Activated T-cell treated with anti-CD3 and anti-CD28 coated beads, Interleukin-2, amount 50 U/mL, for 1 hour (primary cell): ENCODE data around the gene FBXL15.

Experiments
- DNase-seq: peaks from one replicate; pipeline ENCODE4 v3.0.0-alpha.2; 2020

The FBXL15 gene

DNA sequence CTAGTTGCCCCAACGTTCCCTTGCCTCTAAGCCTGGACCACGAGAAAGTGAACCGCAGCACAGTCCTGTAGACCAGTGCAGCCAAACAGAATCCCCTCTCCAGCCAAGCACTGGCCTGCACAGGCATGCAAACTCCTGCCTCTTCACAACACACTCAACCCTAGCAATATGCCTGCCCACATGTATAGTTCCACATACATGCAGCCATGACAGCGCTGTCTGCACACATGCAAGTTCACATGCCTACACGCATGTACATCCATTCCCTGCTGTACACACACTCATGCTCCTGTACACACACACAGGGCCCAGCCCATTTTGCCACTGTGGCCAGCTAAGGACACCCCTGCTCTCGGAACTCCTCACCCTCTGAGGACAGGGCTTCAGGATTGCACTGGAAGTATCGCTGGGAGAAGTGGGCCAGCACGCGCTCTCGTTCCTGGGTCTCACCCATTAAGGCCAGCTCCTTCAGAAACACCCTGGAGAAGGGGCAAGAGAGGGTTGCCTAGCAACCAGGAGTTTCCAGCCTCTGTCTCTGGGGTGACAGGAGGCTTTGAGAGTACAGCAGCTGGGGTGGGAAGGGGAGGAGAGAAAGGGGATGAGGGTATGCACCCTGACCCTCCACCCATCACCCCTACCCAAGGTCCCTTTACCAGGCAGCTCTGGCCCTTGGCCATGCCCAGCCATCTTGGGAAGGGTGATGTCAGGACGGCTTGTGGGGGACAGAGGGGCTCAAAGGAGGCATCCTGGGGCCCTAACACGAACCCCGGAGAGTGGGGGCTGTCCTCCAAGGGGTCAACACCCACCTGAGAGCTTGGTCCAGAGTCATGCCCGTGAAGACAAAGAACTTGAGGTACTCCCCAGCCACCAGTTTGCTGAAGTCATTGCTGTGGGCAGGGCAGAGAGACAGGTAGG, 9.0 kb upstream of the FBXL15 start:
- no peak for DNase-seq

DNA sequence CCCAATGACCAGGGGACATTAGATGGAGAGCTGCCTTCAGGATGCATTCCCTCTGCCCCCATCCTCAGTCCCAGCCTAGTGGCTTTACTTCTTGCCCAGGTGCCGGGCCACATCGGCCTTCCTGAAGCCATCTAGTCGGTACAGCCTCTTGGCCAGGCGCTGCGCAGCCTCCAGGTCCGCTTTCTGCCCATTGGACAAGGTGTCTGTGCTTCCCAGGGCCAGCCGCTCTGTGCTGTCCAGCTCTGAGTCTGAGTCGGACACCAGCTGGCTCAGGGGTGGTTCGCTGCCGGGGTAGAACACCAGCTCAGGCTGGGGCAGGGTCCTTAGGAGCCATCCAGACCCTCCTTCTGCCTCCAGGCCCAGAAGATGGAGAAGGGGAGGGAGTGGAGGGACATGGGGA, 8.3 kb upstream of the FBXL15 start:
- DNase-seq, result no peak

DNA sequence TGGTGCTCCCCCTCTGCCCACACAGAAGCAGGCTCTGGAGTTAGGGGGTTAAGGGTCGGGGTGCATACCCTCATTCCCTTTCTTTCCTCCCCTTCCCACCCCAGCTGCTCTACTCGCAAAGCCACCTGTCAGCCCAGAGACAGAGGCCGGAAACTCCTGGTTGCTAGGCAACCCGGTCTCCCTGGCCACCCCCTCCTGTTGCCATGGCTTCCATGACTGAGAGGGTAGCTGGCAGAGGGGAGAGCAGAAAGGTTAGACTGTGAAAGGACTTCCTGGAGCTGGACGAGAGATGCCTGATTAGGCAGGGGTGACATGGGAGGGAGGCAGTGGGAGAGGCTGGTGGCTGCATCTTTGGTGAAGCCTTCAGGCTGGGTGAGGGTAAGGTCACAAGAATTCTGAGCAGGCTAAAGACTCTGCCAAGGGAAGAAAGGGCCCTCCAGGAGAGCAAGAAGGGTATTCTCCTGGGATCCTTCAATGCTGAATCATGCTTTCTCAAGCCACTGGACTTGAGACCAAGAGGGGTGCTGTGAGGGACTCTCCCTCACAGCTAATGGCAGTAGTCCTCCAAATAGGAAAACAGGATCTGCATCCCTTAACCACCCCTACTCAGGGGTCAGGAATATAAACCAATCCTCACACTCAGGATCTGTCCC, 7.5 kb upstream of the FBXL15 start:
- no peak for DNase-seq

DNA sequence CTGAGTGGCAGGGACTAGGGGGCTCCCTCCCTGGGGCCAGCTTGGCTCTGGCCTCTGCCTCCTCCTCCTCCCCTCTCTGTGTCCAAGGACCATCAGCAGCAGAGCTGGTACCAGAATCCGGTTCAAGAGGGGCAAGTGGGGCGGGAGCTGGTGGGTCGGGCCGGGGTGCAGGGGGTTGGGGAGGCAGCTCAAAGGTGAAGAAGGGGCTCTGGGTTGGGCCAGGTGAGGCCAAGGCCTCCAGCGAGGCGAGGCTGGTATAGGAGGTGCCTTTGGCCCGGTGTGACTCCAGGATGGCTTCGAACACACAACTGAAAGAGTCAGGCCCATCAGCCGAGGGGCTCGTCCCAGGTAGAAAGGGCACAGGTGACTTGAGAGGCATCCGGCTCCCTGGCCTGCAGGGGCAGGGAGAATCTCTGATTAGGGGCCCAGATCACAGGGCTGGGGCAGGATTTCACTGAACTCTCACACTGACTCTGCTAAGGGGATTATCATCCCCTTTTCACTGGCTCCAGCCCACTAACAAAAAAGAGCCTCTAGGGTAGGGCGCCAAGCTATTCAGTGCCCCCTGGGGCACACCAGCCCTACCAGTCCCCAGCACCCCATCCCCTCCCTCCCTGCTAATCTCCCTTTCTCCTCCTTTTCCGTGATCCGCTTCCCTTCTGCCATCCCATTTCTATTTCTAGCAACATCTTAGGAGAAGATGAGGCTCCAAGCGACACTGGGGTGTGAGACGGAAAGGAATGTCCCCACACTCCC, 6.7 kb upstream of the FBXL15 start:
- DNase-seq, result no peak

DNA sequence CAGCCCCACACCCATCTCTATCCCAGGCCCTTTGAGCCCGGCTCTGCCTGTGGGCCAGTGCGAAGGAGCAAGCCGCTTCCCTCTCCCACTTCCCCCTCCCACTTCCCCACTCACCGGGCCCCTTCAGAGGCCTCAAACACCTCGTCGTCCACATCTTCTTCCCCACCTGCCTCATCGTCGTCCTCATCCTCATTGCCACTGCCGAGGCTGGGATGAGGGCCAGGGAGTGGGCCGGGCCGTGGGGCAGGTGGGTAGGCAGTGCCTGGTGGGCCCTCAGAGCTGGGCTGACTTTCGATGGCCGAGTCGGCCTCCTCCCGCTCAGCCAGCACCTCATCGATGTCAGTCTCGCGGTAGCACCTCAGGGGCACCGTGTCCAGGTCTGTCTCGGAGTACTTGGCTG, 5.9 kb upstream of the FBXL15 start:
- no peak for DNase-seq

DNA sequence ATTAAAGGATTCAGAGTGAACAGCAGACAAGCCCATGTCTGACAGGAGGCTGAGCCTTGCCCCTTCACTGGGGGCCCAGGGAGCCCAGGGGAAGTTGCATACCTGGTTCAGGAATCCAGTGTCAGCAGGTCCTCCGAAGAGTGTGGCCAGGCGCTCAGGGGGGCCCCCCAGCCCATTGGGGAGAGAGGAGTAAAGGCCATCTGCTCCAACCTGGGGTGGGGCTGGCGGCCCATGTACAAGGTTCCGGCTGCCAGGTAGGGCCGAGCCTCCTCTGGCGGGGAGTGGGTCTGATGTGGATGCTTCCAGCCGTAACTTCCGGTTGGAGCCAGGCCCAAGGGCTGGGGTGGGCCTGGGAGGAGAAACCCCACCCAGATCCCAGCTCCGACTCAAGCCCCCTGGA, 4.4 kb upstream of the FBXL15 start:
- DNase-seq, result no peak

DNA sequence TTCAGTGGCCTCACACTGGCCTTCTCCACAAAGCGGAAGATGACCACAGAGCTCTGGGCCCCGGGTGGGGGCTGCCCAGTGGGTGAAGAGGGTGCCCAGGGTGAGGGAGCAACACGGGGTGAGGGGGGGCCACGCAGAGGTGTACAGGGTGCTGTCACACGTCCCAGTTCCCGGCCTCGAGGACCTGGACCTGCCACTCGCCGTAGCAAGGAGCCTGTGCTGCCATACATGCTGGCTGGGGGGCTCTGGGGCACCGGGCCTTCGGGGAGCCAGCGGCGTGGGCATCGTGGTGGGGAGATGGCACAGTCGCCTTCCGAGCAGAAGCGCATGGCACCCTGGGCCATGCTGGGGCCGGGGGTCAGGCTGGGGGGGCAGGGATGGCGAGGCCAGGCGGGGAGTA, 3.9 kb upstream of the FBXL15 start:
- no peak for DNase-seq

DNA sequence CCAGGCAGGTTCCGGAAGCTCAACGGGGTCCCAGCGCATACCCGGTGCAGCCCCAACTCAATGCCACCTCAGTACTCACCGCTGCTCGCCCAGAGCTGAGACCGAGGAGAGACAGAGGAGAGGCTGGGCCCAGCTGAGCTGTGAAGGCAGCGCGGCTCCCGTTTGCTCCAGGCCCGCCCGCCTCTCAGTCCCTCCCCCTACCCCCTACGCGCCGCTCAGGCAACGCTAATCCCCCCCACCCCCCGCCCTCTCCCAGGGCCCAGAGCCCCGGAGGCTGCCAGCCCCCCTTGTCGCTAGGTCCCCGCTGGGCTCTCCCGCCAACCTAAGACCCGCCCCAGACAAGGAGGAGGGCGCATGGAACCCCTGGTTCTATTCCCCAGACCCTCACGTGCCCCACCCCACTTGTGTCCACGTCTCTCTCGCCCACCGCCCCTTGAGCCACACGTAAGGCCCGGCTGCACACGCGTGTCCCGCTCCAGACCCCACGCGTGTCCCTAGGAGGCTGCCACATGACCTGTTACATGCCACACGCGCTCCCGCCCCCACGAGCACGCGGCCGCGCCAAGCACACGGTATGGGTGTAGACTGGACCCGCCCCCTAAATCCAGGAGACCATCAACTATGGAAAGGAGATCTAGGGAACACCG, 1.9 kb upstream of the FBXL15 start, which contains the start of gene PSD:
Gene PSD, minus strand, starts transcription at position 164 of the 647 bp plus-strand sequence. CDS start 1,747 bp downstream, outside the sequence.
- no peak for DNase-seq

DNA sequence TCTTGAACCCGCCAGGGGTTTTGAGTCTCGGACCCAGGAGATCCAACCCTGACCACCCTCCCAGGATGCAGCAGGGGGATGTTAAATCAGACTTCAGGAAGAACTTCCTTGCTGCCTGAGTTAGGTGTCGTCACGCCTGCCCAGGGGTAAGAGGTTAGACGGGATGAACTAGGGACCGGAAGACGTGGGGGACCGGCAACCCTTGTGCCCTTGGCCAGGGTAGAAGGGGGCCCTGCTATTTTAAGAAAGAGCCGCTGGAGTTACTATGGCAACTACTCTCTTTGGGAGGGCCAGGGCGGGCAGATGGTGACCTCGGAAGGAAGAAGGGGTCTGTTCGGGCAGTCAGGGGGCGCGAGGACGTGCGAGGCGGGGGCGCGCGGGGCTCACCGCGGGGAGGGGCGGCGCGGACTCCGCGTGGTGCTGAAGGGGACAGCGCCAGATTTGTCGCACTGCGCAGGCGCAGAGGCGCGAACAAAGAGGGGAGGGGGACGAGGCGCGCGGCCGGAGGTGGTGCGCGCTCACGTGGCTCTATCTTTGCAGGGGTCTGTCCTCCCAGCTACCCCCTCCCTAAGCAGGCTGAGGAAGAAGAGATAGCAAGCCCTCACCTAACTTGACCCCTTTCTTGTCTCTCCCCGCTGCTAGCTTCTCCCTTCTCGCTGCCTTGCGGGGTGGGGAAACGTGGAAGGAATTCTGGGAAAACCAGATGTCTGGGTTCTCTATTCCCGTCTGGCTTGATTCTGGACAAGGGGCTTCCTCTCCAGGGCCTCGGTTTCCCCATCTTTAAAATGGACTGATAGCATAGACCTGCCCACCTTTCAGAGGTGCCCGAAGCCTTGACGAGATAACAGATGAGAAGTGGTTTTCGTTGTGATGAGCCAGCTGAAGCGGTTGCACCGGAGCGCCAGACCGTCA, 1.1 kb upstream of the FBXL15 start:
- DNase-seq, result peak; percentile 79

DNA sequence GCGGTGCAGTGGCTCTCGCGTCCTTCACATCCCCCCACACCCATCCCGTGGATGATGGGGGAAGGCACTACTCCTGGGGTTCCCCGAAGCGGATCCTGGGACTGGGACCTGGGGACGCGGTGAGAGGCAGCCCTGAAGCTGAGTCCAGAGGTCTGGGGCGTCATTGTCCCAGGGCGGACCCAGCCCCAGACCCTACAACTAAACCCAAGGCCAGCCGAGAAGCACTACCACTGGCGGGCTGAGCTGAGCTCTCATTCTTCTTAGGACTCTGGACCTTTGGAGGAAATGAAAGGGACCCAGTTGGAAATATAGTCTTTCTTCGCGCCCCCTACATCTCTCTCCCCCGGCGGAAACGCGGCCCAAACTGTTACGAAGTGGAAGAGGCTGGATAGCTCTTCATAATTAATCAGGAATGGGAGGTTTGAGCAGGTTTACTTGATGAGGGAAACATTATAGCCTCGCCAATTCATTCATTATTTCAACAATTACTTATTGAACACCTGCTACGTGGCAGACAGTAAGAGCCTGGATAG, 389 bp upstream of the FBXL15 start:
- DNase-seq, result no peak

DNA sequence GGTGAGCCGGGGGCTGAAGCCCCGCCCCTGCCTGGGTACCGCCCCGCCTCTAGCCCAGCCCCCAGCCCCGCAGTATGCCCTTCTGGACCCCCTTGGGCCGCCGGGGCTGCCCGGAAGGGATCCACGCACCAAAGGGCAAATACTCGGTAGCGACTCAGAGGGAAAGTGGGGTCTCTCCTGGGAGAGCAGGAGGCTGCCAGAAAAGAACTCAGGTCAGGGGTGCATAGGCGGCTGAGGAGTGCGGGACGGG, 796 bp downstream of the FBXL15 start:
- DNase-seq, result no peak

DNA sequence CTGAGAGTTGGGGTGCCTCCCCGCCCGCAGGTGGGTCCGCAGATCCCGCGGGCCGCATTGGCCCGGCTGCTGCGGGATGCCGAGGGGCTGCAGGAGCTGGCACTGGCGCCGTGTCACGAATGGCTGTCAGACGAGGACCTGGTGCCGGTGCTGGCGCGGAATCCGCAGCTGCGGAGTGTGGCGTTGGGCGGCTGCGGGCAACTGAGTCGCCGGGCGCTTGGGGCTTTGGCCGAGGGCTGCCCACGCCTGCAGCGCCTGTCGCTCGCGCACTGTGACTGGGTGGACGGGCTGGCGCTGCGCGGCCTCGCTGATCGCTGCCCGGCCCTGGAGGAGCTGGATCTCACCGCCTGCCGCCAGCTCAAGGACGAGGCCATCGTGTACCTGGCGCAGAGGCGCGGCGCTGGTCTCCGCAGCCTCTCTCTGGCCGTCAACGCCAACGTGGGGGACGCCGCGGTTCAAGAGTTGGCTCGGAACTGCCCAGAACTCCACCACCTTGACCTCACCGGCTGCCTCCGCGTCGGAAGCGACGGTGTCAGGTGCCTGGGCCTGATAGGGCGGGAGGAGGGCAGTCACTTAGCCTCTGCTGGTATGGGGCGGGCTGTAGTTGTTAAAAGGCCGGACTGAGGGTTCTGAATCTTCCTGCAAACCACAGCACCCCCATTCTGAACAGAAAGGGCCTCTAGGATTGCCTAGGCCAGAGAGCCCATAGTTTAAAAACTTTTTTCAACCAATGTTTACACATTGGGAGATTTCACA, 1.3 kb downstream of the FBXL15 start:
- no peak for DNase-seq

DNA sequence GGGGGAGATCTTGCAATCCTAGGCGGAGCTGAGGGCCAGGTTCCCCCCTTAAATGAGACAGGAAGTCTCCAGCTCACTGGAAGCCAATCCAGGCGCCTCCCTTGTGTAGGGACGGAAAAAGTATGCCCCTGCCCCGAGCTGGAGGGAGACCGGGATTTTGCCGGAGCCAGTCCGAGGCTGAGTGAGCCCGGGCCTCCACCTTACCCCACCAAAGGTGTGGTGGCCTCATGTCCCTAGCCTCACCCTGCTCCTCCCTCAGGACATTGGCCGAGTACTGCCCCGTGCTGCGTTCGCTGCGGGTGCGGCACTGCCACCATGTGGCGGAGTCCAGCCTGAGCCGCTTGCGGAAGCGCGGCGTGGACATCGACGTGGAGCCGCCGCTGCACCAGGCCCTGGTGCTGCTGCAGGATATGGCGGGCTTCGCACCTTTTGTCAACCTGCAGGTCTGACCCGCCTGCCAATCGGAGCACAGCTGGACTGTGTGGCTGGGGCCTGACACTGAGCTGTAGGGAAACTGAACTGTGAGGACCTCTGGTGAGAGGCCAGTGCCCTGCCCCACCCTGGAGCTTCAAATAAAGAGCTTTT, 2.0 kb downstream of the FBXL15 start:
- DNase-seq, result peak; percentile 62

DNA sequence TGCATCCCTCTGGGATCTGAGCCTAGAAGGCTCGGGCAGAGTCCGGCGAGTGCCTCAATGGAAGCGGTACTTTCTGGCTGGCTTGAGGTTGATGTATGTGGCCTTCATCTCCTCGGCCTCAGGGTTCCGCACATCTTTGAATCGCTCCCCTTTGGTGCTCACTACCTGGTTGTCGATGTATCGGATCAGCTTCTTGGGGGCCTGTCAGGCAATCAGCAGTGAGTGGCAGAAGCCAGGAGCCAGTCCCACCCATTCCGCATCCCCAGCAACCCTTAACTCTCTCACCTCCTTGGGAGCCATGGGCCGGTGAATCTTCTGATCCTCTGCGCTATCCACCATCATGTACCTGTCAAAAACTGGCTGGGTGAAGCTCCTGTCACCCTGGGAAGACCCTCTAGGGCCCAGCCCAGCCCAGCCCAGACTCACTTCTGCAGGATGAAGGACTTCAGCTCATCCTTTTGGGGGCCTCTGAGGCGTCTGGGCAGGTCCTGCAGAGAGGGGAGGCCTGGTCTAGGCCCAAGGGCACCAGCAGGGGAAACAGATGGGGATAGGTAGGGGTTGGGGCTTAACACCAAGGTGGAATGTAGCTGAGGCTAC, 2.8 kb downstream of the FBXL15 start:
- DNase-seq, result no peak

DNA sequence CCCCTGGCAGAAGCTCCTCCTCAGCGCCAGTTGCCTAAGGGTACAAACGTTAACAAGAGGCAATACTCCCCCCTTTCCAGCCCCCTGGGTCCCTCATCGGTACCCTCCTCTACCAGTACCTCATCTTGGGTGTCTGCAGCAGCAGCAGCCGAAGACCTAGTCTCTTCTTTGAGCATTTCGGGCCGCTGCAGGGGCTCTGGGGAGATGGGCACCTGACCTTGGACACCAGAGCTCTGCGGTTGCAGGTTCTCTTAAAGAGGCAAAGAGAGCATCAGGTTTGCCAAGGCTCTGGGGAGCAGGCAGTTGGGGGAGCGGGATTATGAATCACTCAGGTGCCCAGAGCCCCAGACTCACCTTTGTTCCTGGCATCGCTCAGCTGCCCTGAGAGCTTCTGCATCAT, 3.5 kb downstream of the FBXL15 start:
- DNase-seq, result no peak

DNA sequence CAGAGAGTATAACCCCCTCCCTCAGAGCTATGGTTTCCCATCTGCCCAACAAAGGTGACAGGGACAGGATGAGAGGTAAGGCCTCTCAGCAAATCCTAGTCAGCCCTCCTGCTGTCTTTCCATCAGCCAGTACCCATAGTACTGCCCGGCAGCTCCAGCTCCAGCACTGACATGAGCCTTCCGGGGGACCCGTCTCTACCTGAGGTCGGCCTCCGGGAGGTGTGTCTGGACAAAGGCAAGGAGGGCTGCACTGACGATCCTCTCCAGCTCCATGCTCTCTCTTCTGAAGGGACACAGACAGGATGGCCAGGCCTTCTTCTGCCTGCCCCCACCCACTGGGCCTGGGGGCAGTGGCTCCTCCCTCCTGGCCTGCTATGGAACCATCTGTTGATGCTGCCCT, 4.3 kb downstream of the FBXL15 start:
- DNase-seq, result no peak

DNA sequence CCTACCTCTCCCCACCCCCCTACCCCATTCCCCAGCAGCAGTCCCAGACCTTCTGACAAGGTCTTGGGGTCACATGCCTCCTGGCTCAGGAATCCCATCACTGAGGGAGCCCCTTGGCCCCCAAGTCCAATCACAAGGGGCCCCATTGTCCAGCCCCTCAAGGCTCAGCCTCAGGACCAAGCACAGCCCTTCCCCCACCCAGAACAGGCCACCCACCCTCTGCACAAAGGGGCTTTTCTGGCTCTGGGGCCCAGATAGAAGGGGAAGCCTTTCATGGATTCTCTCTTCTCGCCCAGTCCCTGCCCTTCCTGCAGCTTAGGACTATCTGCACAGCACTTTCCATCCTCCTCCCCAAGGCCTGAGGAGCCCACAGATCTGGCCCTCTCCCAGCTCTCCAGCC, 4.8 kb downstream of the FBXL15 start:
- DNase-seq, result no peak

DNA sequence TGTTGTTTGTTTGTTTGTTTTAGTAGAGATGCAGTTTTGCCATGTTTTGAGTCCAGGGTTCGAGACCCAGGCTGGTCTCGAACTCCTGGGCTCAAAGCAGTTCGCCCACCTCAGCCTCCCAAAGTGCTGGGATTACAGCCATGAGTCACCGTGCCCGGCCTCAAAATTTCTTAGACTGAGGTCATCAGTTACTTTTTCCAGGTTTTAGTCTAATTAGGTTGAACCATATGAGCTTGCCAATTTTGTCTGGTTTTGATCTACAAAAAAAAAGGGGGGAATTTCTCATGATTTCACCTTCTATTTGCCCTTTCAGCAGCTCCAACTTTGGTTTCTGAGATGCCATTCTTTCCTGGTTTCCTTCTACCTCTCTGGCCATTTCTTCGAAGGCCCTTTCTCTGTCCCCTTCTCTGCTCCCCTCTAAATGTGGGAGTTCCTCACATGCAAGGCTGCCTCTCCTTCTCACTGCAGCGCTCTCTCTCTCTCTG, 6.2 kb downstream of the FBXL15 start:
- DNase-seq, result no peak

DNA sequence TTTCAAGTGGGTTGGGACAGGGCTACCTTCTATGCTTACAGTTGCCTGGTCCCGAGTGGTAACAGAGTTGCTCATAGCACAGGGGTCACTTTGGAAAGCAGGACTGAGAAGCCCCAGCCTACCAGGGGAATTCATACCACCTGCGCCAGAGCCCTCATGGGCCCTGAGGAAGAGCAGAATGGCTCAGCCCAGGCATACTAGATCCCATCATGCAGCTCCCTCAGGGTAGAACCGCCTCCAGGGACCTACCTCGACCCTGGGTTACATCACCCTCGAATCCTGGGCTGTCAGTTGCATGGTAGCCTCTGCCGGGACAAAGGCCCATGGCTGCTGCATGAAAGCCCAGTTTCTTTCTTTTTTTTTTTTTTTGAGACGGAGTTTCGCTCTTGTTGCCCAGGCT, 8.8 kb downstream of the FBXL15 start:
- no peak for DNase-seq

DNA sequence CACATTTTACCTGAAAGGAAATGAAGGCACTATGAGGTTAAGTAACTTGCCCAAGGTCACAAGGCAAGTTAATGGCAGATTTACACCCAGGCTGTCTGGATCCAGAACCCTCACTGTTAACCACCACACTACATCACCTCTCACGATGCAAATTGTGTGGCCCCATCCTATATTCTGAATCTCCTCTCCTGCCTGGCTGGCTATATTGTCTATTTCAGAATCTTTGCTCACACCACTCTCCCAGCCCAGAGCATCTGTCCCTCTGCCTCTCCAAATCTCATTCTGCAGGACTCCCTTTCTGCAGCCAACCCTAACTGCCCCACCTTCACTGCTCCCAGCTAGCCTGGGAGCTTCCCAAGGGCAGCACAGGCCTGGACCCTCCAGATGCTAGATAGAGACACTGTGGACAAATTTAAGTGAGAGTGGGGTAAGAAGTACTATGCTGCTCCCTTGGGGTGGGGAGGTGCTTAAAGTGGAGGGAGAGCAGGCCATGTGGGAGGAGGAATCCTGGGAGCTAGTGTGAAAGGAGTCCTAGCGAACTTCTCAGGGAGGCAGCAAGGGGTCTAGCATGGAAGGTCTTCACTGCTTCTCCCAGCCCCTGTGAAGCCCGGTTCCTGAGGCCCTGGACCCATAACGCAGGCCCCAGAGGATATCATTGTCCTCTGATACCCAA, 11.0 kb downstream of the FBXL15 start:
- DNase-seq, result no peak
